Osteoblast (primary cell): ENCODE data around the gene NCS1. TPM values are rescaled to one million over a fixed set of nuclear protein-coding genes. Genes with fewer than 3 reads are reported as not detected.
A peak's percentile ranks its signal among the peaks of the same experiment; 100 is the strongest.

Experiments used
- DNase-seq: peaks from one replicate; pipeline ENCODE4 v3.0.0; 2011; ENCODE audit warnings: low spot score, mixed read lengths; ENCODE audit not compliant: insufficient read length; ENCODE audit errors: missing footprints
- H2AFZ ChIP-seq: 2 replicates; pipeline ENCODE4 v1.6.0; 2011; ENCODE audit warnings: mild to moderate bottlenecking, low read length
- H3K27ac ChIP-seq: 2 replicates; pipeline ENCODE4 v1.5.1; 2011; ENCODE audit warnings: mild to moderate bottlenecking, low read depth, low read length, moderate library complexity
- H3K27me3 ChIP-seq: 2 replicates; pipeline ENCODE4 v1.6.0; 2012; ENCODE audit warnings: mild to moderate bottlenecking, control low read depth, inconsistent platforms, low read length, moderate library complexity; ENCODE audit not compliant: insufficient read depth
- H3K36me3 ChIP-seq: 2 replicates; pipeline ENCODE4 v1.5.1; 2011; ENCODE audit warnings: mild to moderate bottlenecking, low read length, control low read depth, moderate library complexity; ENCODE audit not compliant: insufficient read depth
- H3K4me1 ChIP-seq: 2 replicates; pipeline ENCODE4 v1.5.1; 2011; ENCODE audit warnings: mild to moderate bottlenecking, low read length, control low read depth, moderate library complexity; ENCODE audit not compliant: insufficient read depth
- H3K4me2 ChIP-seq: 2 replicates; pipeline ENCODE4 v1.6.0; 2011; ENCODE audit warnings: mild to moderate bottlenecking, low read length; ENCODE audit not compliant: insufficient read depth
- H3K4me3 ChIP-seq: fragments of 200-600 bp; sonication (generic); 3 replicates; pipeline ENCODE4 v1.5.1; 2012; ENCODE audit warnings: mild to moderate bottlenecking, low read length, inconsistent platforms; ENCODE audit not compliant: insufficient read depth
- H3K79me2 ChIP-seq: 2 replicates; pipeline ENCODE4 v1.6.0; 2012; ENCODE audit warnings: mild to moderate bottlenecking, low read length, control low read depth, inconsistent platforms; ENCODE audit not compliant: insufficient read depth
- H3K9me3 ChIP-seq: 2 replicates; pipeline ENCODE4 v1.5.1; 2011; ENCODE audit warnings: low read depth, low read length, control low read depth
- H4K20me1 ChIP-seq: 2 replicates; pipeline ENCODE4 v1.6.0; 2012; ENCODE audit warnings: mild to moderate bottlenecking, low read length, control low read depth; ENCODE audit not compliant: insufficient read depth
- total RNA-seq: library from RNA; depleted of rRNA; stranded (reverse); fragments of >200 nt; gene quantifications from 2 replicates; pipeline ENCODE4 v1.2.3, GENCODE V29; 2012
- TF ChIP-seq, protein P1 (sequence below): IDR thresholded peaks from 2 replicates; pipeline ENCODE4 v1.5.1; 2011; ENCODE audit warnings: mild to moderate bottlenecking, low read depth, low read length, moderate library complexity; ENCODE audit errors: extremely low read depth

NCS1 gene
- total RNA-seq, 1 donor, result 49.9 TPM

- Histone ChIP-seq H3K4me2 (peak overlapping the region; percentile 28), H3K27ac (no peak overlapping the region), H3K27me3 (no peaks in the 10 kb centered on the region), H3K9me3 (no peaks in the 10 kb centered on the region), H3K4me3 (no peak overlapping the region), H3K36me3 (no peaks in the 10 kb centered on the region), H4K20me1 (peaks cover 85% of the 10 kb centered on the region), H2AFZ (no peak overlapping the region), H3K4me1 (peaks cover 17% of the 10 kb centered on the region), H3K79me2 (peaks cover 97% of the 10 kb centered on the region)
- DNase-seq, result no peak
- TF ChIP-seq, protein P1, sequence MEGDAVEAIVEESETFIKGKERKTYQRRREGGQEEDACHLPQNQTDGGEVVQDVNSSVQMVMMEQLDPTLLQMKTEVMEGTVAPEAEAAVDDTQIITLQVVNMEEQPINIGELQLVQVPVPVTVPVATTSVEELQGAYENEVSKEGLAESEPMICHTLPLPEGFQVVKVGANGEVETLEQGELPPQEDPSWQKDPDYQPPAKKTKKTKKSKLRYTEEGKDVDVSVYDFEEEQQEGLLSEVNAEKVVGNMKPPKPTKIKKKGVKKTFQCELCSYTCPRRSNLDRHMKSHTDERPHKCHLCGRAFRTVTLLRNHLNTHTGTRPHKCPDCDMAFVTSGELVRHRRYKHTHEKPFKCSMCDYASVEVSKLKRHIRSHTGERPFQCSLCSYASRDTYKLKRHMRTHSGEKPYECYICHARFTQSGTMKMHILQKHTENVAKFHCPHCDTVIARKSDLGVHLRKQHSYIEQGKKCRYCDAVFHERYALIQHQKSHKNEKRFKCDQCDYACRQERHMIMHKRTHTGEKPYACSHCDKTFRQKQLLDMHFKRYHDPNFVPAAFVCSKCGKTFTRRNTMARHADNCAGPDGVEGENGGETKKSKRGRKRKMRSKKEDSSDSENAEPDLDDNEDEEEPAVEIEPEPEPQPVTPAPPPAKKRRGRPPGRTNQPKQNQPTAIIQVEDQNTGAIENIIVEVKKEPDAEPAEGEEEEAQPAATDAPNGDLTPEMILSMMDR, result no peak
These were observed 5.9 kb downstream of the NCS1 start for GRCh38 chr9:130177898-130178805.

GRCh38 chr9:130179331-130179907, 7.2 kb downstream of the NCS1 start:
- DNase-seq, result peak; percentile 87
- no peak overlapping the region for H2AFZ ChIP-seq
- TF ChIP-seq, protein P1, result no peak
- H3K9me3 ChIP-seq, result no peaks in the 10 kb centered on the region
- H3K36me3 ChIP-seq, result no peaks in the 10 kb centered on the region
- H3K4me2 ChIP-seq, result no peak overlapping the region
- H3K4me1 ChIP-seq, result peaks cover 22% of the 10 kb centered on the region
- H3K27ac ChIP-seq, result no peak overlapping the region
- peaks cover 74% of the 10 kb centered on the region for H4K20me1 ChIP-seq
- no peaks in the 10 kb centered on the region for H3K27me3 ChIP-seq
- H3K79me2 ChIP-seq, result peaks cover 95% of the 10 kb centered on the region
- no peak overlapping the region for H3K4me3 ChIP-seq

GRCh38 chr9:130180516-130180915, 8.3 kb downstream of the NCS1 start:
- TF ChIP-seq, protein P1, result no peak
- Histone ChIP-seq H3K4me3 (no peak overlapping the region), H3K9me3 (no peaks in the 10 kb centered on the region), H3K4me2 (no peak overlapping the region), H3K79me2 (peaks cover 93% of the 10 kb centered on the region), H3K4me1 (peaks cover 29% of the 10 kb centered on the region), H4K20me1 (peaks cover 65% of the 10 kb centered on the region), H3K36me3 (no peaks in the 10 kb centered on the region), H3K27ac (no peak overlapping the region), H3K27me3 (no peaks in the 10 kb centered on the region), H2AFZ (no peak overlapping the region)
- DNase-seq, result no peak
